ENCODE results near the gene PRPF19.
A peak's percentile ranks its signal among the peaks of the same experiment; 100 is the strongest.

Gene PRPF19

GRCh38 chr11:60937144-60937527 lies 30.8 kb upstream of the PRPF19 start:
- no peak for DNase-seq

- DNase-seq = no peak
Measured at GRCh38 chr11:60936467-60937143, 30.2 kb upstream of the PRPF19 start.

- DNase-seq = no peak
Measured at GRCh38 chr11:60935676-60936442, 29.5 kb upstream of the PRPF19 start.

- DNase-seq = no peak
Measured at GRCh38 chr11:60934790-60935605, 28.6 kb upstream of the PRPF19 start.

- no peak for DNase-seq
Measured at GRCh38 chr11:60934124-60934789, 27.9 kb upstream of the PRPF19 start.

GRCh38 chr11:60933416-60934123 lies 27.2 kb upstream of the PRPF19 start:
- no peak for DNase-seq

GRCh38 chr11:60932605-60933356 lies 26.4 kb upstream of the PRPF19 start:
- DNase-seq = no peak

- DNase-seq = no peak
Measured at GRCh38 chr11:60931917-60932316, 25.5 kb upstream of the PRPF19 start.

GRCh38 chr11:60930394-60930793 lies 24.0 kb upstream of the PRPF19 start:
- DNase-seq = no peak

GRCh38 chr11:60929764-60930163 lies 23.4 kb upstream of the PRPF19 start:
- no peak for DNase-seq

- DNase-seq = no peak
Measured at GRCh38 chr11:60928563-60929001, 22.2 kb upstream of the PRPF19 start.

GRCh38 chr11:60927600-60927999 lies 21.2 kb upstream of the PRPF19 start:
- DNase-seq = no peak

GRCh38 chr11:60927061-60927592 lies 20.7 kb upstream of the PRPF19 start:
- DNase-seq = no peak

GRCh38 chr11:60926500-60926899 lies 20.1 kb upstream of the PRPF19 start:
- DNase-seq = no peak

- no peak for DNase-seq
Measured at GRCh38 chr11:60925868-60926267, 19.5 kb upstream of the PRPF19 start.

GRCh38 chr11:60924906-60925853 lies 18.8 kb upstream of the PRPF19 start:
- DNase-seq = peak; percentile 27

- peak; percentile 32 for DNase-seq
Measured at GRCh38 chr11:60924110-60924905, 17.9 kb upstream of the PRPF19 start, which contains the start of gene TMEM132A. Gene TMEM132A, plus strand, starts transcription at chr11:60924460. Its CDS starts 174 bp downstream, at chr11:60924634.

- no peak for DNase-seq
Measured at GRCh38 chr11:60923800-60924109, 17.4 kb upstream of the PRPF19 start.

GRCh38 chr11:60923326-60923725 lies 16.9 kb upstream of the PRPF19 start:
- DNase-seq = no peak
